Measurements from ENCODE around the gene ITIH5.

Gene ITIH5

DNA sequence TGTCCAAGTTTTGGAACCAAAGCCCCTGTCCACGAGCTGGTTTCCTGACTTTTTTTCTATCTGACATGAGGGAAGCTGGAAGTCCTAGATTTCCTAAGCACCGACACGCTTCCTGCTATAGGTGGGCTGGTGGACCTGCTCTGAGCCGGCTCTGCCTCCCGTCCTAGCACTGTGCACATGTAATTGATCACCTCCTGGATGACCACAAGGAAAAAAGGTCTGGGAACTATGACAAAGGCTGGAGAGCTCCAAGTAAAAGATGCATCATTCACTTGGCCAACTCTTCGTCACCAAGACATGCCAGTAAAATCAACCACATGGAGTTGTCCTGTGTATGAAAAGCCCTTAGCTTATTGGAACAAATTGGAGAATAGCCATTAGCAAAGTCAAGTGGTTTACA, 104.8 kb downstream of the ITIH5 start:
- no peaks in the 10 kb centered on the region for H3K9me2 ChIP-seq (replicated peaks; ENCODE audit: low read depth, low read length)
- H3K79me2 ChIP-seq (ENCODE audit: insufficient read depth, low read length) = no peaks in the 10 kb centered on the region
- H4K20me1 ChIP-seq (ENCODE audit: insufficient read depth, low read length, poor library complexity, severe bottlenecking) = no peaks in the 10 kb centered on the region
- H3F3A ChIP-seq (ENCODE audit: low read depth) = no peaks in the 10 kb centered on the region
- no peak overlapping the region for H3K4me3 ChIP-seq (ENCODE audit: low read length, poor library complexity, severe bottlenecking)
- no peak for TF ChIP-seq CTCF (conservative IDR thresholded peaks at IDR 0.05; ENCODE audit: low read length)
- TF ChIP-seq EZH2phosphoT487 (IDR thresholded peaks at IDR 0.05; ENCODE audit: borderline replicate concordance) = no peak
- no peaks in the 10 kb centered on the region for H3K9me3 ChIP-seq (ENCODE audit: insufficient read depth, low read depth, low read length)
- H3K36me3 ChIP-seq (ENCODE audit: insufficient read depth, low read length) = no peaks in the 10 kb centered on the region
- no peak overlapping the region for H2AFZ ChIP-seq (ENCODE audit: low read length)
- no peak overlapping the region for H3K4me2 ChIP-seq (ENCODE audit: low read depth, low read length, poor library complexity, severe bottlenecking)
- no peak overlapping the region for H3K9ac ChIP-seq (ENCODE audit: low read depth, low read length, poor library complexity, severe bottlenecking)
- no peaks in the 10 kb centered on the region for H3K4me1 ChIP-seq (ENCODE audit: insufficient read depth, low read length, poor library complexity, severe bottlenecking)
- no peaks in the 10 kb centered on the region for H3K27me3 ChIP-seq (ENCODE audit: insufficient read depth, low read length, poor library complexity, severe bottlenecking)

DNA sequence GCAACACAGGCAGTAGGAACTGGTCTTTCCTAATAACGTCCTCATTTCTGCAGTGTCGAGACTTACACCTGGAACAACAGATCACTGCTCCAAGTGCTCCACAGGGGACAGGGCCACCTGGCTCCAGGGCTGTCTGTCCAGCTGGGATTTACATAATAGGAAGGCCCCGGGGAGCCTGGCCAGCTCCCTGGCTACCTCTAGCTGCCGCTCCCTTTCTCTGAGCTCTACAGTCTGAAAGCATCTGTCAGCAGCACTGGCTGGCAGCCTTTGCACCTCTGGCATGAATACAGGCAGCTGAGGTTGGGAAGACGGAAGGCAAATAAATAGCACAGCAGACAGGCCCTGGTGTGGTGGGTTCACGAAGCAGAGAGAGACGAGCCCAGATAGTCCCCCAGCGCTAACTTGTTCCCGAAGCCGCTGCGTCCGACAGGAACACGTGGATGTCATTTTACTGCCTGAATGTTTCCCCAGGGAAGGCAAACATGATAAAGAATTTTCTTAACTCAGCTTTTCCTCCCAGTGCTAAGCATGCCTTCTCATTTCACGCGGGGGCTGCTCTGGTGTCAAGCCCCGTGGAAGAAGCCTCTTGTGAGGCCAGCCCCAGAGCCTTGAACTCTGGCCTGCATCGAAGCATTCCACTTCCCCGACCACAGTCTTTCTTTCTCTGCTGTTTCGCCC, 105.4 kb downstream of the ITIH5 start:
- Histone ChIP-seq H3K27me3 (ENCODE audit: insufficient read depth, low read length, poor library complexity, severe bottlenecking) (no peaks in the 10 kb centered on the region), H3K79me2 (ENCODE audit: insufficient read depth, low read length) (no peaks in the 10 kb centered on the region), H3K4me1 (ENCODE audit: insufficient read depth, low read length, poor library complexity, severe bottlenecking) (no peaks in the 10 kb centered on the region), H2AFZ (ENCODE audit: low read length) (no peak overlapping the region), H3F3A (ENCODE audit: low read depth) (no peaks in the 10 kb centered on the region), H4K20me1 (ENCODE audit: insufficient read depth, low read length, poor library complexity, severe bottlenecking) (no peaks in the 10 kb centered on the region), H3K9me3 (ENCODE audit: insufficient read depth, low read depth, low read length) (no peaks in the 10 kb centered on the region), H3K4me3 (ENCODE audit: low read length, poor library complexity, severe bottlenecking) (no peak overlapping the region), H3K4me2 (ENCODE audit: low read depth, low read length, poor library complexity, severe bottlenecking) (no peak overlapping the region), H3K9ac (ENCODE audit: low read depth, low read length, poor library complexity, severe bottlenecking) (no peak overlapping the region), H3K36me3 (ENCODE audit: insufficient read depth, low read length) (no peaks in the 10 kb centered on the region), H3K9me2 (replicated peaks; ENCODE audit: low read depth, low read length) (no peaks in the 10 kb centered on the region)
- TF ChIP-seq EZH2phosphoT487 (IDR thresholded peaks at IDR 0.05; ENCODE audit: borderline replicate concordance) (no peak), CTCF (conservative IDR thresholded peaks at IDR 0.05; ENCODE audit: low read length) (no peak)

DNA sequence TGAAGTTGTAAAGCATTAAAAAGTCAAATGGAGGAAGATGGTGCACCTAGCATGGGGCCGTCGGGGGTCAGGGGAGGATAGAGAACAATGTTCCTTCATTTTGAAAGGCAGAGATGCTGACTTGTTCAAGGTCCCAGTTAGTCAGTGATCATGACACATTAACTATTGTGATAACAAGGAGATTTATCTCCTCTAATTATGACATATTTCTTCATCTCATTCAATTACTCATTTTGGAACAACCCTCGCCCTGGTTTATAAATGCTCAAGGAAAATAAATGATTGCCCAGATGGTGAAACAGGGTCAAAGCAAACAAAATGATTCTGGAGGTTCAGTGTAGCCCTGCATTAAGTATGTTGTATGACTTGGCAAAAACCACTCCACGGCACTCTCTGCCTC, 106.2 kb downstream of the ITIH5 start:
- Histone ChIP-seq H3K36me3 (ENCODE audit: insufficient read depth, low read length) (no peaks in the 10 kb centered on the region), H3K9me2 (replicated peaks; ENCODE audit: low read depth, low read length) (no peaks in the 10 kb centered on the region), H4K20me1 (ENCODE audit: insufficient read depth, low read length, poor library complexity, severe bottlenecking) (no peaks in the 10 kb centered on the region), H3K79me2 (ENCODE audit: insufficient read depth, low read length) (no peaks in the 10 kb centered on the region), H3K9ac (ENCODE audit: low read depth, low read length, poor library complexity, severe bottlenecking) (no peak overlapping the region), H3K9me3 (ENCODE audit: insufficient read depth, low read depth, low read length) (no peaks in the 10 kb centered on the region), H2AFZ (ENCODE audit: low read length) (no peak overlapping the region), H3K4me1 (ENCODE audit: insufficient read depth, low read length, poor library complexity, severe bottlenecking) (no peaks in the 10 kb centered on the region), H3K4me2 (ENCODE audit: low read depth, low read length, poor library complexity, severe bottlenecking) (no peak overlapping the region), H3K4me3 (ENCODE audit: low read length, poor library complexity, severe bottlenecking) (no peak overlapping the region), H3K27me3 (ENCODE audit: insufficient read depth, low read length, poor library complexity, severe bottlenecking) (no peaks in the 10 kb centered on the region), H3F3A (ENCODE audit: low read depth) (no peaks in the 10 kb centered on the region)
- TF ChIP-seq EZH2phosphoT487 (IDR thresholded peaks at IDR 0.05; ENCODE audit: borderline replicate concordance) (no peak), CTCF (conservative IDR thresholded peaks at IDR 0.05; ENCODE audit: low read length) (no peak)
